GM12878 (cell line): Measurements from ENCODE around the gene H19. TPM values are rescaled to one million over a fixed set of nuclear protein-coding genes. Genes with fewer than 3 reads are reported as not detected.

Source experiments
- IRF4 ChIP-seq: IDR thresholded peaks from 2 replicates; pipeline ENCODE4 v1.6.1; 2011; ENCODE audit warnings: low read depth, low read length
- MYC ChIP-seq: IDR thresholded peaks from 2 replicates; pipeline ENCODE4 v1.6.1; 2011; ENCODE audit warnings: mild to moderate bottlenecking, low read length, moderate library complexity, inconsistent platforms; ENCODE audit not compliant: insufficient read depth, insufficient replicate concordance, insufficient read length, severe bottlenecking
- STAT1 ChIP-seq: fragments of 450-650 bp; conservative IDR thresholded peaks from 2 replicates; pipeline ENCODE4 v1.6.1; 2014; ENCODE audit warnings: antibody characterized with exemption, mild to moderate bottlenecking
- ZBED1 ChIP-seq: IDR thresholded peaks from 2 replicates; pipeline ENCODE4 v1.6.1; 2016; ENCODE audit warnings: borderline replicate concordance
- polyA plus RNA-seq, 11 experiments: library from polyadenylated mRNA; depleted of rRNA in 4 of 11; unstranded in 6 of 11; stranded (reverse) in 5 of 11; fragments of >200 nt; fragmentation: Nextera tagmentation in 4 of 11; fragmentation: Illumina TruSeq in 1 of 11; extraction: Ambion mirVana in 4 of 11; extraction: Trizol in 1 of 11; gene quantifications; 1 replicate in 1 of 11; 2 replicates in 10 of 11; pipeline versions ENCODE4 v1.2.1 to v1.2.3, GENCODE V29; 2011 to 2016; ENCODE audit warnings: inconsistent platforms in 2 of 11, missing spikeins in 2 of 11, low read depth in 1 of 11
- total RNA-seq, 4 experiments: library from RNA; depleted of rRNA in 3 of 4; stranded (reverse); fragments of >200 nt in 3 of 4; fragmentation: Illumina TruSeq in 1 of 4; extraction: Trizol in 1 of 4; gene quantifications; 2 replicates each; pipeline versions ENCODE4 v1.2.1 to v1.2.3, GENCODE V29; 2013 to 2021
- TF ChIP-seq, protein P1 (sequence below): IDR thresholded peaks from 2 replicates; pipeline ENCODE4 v1.6.1; 2012; ENCODE audit warnings: improper control_type of control experiment, low read depth, low read length; ENCODE audit not compliant: insufficient replicate concordance
- TF ChIP-seq, protein P2 (sequence below): fragments of 450-650 bp; formaldehyde crosslinking; IDR thresholded peaks from 2 replicates; pipeline ENCODE4 v1.4.0; 2022; ENCODE audit warnings: mild to moderate bottlenecking, moderate library complexity
- TF ChIP-seq, protein P3 (sequence below): fragments of 150-350 bp; IDR thresholded peaks from 2 replicates; pipeline ENCODE4 v1.6.1; 2014; ENCODE audit warnings: mild to moderate bottlenecking, low read depth, low read length

H19 gene
- total and polyA plus RNA-seq, 10 of the 15 experiments (the other 5 are each of a cell fraction or from before 2014, with no cell fraction given) = 0.04 to 1.2 (median 0.31) TPM; not detected in 6

DNA sequence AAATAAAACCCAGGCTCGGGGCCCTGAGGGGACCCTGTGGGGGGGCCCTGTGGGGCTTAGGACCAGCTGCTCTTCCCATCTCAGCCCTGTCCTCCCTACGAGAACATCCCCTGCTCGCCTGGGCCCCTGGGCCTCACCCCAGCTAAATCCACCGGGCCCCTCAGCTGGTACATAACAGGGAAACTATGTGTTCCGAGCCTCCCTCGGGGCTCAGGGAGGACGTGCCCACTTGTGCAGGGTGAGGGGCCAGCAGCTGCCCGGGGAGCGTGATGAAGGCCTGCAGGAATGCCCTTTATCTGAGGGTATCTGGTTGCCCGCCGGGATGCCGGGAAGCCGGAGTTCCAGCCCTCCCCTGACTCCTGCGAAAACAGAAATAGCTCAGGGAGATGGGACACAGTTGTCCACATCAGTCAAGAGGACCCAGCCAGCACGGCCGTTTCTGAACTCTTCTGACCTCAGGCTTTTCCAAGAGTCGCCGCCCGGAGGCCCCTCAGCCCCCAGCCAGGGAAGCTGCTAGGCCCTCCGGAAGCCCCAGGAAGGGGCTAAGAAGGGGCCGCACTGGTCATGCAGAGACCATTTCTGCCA is 29.9 kb downstream of the H19 start (continued):
- TF ChIP-seq, protein P1, sequence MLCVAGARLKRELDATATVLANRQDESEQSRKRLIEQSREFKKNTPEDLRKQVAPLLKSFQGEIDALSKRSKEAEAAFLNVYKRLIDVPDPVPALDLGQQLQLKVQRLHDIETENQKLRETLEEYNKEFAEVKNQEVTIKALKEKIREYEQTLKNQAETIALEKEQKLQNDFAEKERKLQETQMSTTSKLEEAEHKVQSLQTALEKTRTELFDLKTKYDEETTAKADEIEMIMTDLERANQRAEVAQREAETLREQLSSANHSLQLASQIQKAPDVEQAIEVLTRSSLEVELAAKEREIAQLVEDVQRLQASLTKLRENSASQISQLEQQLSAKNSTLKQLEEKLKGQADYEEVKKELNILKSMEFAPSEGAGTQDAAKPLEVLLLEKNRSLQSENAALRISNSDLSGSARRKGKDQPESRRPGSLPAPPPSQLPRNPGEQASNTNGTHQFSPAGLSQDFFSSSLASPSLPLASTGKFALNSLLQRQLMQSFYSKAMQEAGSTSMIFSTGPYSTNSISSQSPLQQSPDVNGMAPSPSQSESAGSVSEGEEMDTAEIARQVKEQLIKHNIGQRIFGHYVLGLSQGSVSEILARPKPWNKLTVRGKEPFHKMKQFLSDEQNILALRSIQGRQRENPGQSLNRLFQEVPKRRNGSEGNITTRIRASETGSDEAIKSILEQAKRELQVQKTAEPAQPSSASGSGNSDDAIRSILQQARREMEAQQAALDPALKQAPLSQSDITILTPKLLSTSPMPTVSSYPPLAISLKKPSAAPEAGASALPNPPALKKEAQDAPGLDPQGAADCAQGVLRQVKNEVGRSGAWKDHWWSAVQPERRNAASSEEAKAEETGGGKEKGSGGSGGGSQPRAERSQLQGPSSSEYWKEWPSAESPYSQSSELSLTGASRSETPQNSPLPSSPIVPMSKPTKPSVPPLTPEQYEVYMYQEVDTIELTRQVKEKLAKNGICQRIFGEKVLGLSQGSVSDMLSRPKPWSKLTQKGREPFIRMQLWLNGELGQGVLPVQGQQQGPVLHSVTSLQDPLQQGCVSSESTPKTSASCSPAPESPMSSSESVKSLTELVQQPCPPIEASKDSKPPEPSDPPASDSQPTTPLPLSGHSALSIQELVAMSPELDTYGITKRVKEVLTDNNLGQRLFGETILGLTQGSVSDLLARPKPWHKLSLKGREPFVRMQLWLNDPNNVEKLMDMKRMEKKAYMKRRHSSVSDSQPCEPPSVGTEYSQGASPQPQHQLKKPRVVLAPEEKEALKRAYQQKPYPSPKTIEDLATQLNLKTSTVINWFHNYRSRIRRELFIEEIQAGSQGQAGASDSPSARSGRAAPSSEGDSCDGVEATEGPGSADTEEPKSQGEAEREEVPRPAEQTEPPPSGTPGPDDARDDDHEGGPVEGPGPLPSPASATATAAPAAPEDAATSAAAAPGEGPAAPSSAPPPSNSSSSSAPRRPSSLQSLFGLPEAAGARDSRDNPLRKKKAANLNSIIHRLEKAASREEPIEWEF = no peak
- TF ChIP-seq, protein P2, sequence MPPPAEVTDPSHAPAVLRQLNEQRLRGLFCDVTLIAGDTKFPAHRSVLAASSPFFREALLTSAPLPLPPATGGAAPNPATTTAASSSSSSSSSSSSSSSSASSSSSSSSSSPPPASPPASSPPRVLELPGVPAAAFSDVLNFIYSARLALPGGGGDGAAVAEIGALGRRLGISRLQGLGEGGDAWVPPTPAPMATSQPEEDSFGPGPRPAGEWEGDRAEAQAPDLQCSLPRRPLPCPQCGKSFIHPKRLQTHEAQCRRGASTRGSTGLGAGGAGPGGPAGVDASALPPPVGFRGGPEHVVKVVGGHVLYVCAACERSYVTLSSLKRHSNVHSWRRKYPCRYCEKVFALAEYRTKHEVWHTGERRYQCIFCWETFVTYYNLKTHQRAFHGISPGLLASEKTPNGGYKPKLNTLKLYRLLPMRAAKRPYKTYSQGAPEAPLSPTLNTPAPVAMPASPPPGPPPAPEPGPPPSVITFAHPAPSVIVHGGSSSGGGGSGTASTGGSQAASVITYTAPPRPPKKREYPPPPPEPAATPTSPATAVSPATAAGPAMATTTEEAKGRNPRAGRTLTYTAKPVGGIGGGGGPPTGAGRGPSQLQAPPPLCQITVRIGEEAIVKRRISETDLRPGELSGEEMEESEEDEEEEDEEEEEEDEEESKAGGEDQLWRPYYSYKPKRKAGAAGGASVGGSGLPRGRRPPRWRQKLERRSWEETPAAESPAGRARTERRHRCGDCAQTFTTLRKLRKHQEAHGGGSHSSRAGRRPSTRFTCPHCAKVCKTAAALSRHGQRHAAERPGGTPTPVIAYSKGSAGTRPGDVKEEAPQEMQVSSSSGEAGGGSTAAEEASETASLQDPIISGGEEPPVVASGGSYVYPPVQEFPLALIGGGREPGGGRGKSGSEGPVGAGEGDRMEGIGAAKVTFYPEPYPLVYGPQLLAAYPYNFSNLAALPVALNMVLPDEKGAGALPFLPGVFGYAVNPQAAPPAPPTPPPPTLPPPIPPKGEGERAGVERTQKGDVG = no peak
- TF ChIP-seq, protein P3, sequence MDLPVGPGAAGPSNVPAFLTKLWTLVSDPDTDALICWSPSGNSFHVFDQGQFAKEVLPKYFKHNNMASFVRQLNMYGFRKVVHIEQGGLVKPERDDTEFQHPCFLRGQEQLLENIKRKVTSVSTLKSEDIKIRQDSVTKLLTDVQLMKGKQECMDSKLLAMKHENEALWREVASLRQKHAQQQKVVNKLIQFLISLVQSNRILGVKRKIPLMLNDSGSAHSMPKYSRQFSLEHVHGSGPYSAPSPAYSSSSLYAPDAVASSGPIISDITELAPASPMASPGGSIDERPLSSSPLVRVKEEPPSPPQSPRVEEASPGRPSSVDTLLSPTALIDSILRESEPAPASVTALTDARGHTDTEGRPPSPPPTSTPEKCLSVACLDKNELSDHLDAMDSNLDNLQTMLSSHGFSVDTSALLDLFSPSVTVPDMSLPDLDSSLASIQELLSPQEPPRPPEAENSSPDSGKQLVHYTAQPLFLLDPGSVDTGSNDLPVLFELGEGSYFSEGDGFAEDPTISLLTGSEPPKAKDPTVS = no peak
- TF ChIP-seq STAT1 (no peak), ZBED1 (no peak), MYC (no peak), IRF4 (no peak)
- TF ChIP-seq, all 136 proteins: peak for 0
